CD4-positive, alpha-beta T cell treated with Interleukin-4 for 1 hour (primary cell): Measurements from ENCODE around the gene PTPN1.
"Not testable (repeated sequence)": the region's sequence is repeated elsewhere in the genome, so short reads cannot be mapped to it uniquely, and the experiment has no call there.

Experiments used
- DNase-seq, 2 donors: peaks; one replicate each; pipeline ENCODE4 v3.0.0-alpha.2; 2020 to 2022

The PTPN1 gene

GRCh38 chr20:50560867-50561266 lies 50.7 kb downstream of the PTPN1 start:
- DNase-seq: no peak

- no peak for DNase-seq
Measured at GRCh38 chr20:50561379-50562078, 51.3 kb downstream of the PTPN1 start.

GRCh38 chr20:50562262-50562701 lies 52.1 kb downstream of the PTPN1 start:
- DNase-seq: no peak

- no peak for DNase-seq
Measured at GRCh38 chr20:50563133-50563944, 53.2 kb downstream of the PTPN1 start.

GRCh38 chr20:50565383-50565782 lies 55.2 kb downstream of the PTPN1 start:
- no peak for DNase-seq

- DNase-seq: no peak
Measured at GRCh38 chr20:50565871-50566270, 55.7 kb downstream of the PTPN1 start.

- no peak for DNase-seq
Measured at GRCh38 chr20:50567860-50568548, 57.8 kb downstream of the PTPN1 start.

GRCh38 chr20:50568549-50568942 lies 58.4 kb downstream of the PTPN1 start:
- no peak for DNase-seq

GRCh38 chr20:50569487-50569863 lies 59.3 kb downstream of the PTPN1 start:
- DNase-seq: not testable (repeated sequence)

- DNase-seq: peak; percentile 46 to 55
Measured at GRCh38 chr20:50569864-50570836, 60.0 kb downstream of the PTPN1 start.

GRCh38 chr20:50571466-50571865 lies 61.3 kb downstream of the PTPN1 start:
- no peak for DNase-seq

GRCh38 chr20:50572938-50573777 lies 63.0 kb downstream of the PTPN1 start:
- DNase-seq: no peak

GRCh38 chr20:50574108-50574507 lies 63.9 kb downstream of the PTPN1 start:
- DNase-seq: no peak

- DNase-seq: no peak
Measured at GRCh38 chr20:50574586-50574985, 64.4 kb downstream of the PTPN1 start.

- DNase-seq: peak; percentile 67 to 74
Measured at GRCh38 chr20:50575865-50576720, 65.9 kb downstream of the PTPN1 start.

- DNase-seq: no peak
Measured at GRCh38 chr20:50577175-50578018, 67.2 kb downstream of the PTPN1 start.

GRCh38 chr20:50578061-50578777 lies 68.0 kb downstream of the PTPN1 start:
- no peak for DNase-seq

GRCh38 chr20:50578778-50579165 lies 68.6 kb downstream of the PTPN1 start:
- no peak for DNase-seq

GRCh38 chr20:50579511-50579910 lies 69.3 kb downstream of the PTPN1 start:
- DNase-seq: no peak
